Stimulated activated CD4-positive, alpha-beta T cell treated with anti-CD3 and anti-CD28 coated beads, Interleukin-15, amount 100 ng/mL, for 1 hour (primary cell): ENCODE measurements around the gene NFIL3.

ENCODE experiments used
- DNase-seq, 2 donors: peaks; one replicate each; pipeline ENCODE4 v3.0.0-alpha.2; 2020; ENCODE audit warnings: low read depth in 1 of 2, low spot score in 1 of 2

NFIL3 gene

GRCh38 chr9:91360551-91361290 lies 62.9 kb downstream of the NFIL3 start:
- no peak for DNase-seq

DNA sequence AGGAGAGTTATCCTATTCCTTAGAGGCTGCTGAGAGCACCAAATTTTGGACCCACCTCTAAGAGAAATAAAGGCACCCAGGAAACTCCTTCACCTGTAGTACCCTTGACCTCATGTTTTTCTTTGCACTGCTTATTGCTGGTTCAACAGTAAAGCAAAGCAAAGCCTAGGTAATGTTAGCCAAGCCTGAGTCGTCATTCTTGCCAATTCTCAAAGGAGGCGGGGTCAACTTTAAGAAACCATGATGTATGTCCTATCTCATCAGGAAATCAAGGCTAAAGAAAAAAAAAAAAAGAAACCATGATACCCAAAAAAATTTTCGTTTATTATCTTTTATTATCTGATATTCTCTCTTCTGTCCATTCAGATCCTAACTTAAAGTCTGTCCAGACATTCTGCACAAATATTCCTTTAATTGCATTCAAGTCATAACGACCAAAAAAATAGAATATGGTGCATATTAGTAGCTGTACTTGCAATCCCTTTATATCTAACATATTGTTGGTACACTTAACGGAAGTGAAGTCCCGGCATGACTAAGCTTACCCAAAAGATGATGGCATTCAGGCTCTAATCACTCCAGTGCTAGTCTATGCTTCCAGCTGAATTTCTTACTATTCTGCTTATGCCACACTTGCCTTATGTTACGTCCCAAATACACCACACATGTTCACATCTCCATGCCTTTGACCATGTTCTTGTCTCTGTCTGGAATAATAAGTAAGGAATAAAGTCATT lies 63.7 kb downstream of the NFIL3 start:
- DNase-seq: no peak

DNA sequence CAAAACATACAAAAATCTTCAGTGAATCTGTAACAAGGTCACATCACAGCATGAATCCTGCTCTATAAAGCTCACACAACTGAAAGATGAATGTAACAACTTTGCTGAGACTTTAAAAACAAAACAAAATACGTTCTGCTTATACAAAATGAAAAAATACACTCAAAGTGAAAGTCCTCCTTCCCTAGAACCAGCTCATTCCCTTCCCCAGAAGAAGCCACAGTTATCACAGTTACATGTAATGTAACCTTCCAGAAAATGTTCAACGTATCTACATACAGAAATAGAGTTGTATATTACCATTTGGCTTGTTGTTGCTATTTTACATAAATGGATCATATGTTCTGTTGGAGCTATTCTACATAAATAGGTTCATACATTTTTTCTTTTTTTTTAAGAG lies 64.5 kb downstream of the NFIL3 start:
- no peak for DNase-seq
